GM12875 (cell line): ENCODE data around the gene AP1G1.
"Not testable (repeated sequence)": the region's sequence is repeated elsewhere in the genome, so short reads cannot be mapped to it uniquely, and the experiment has no call there.

Source experiments
- H3K4me3 ChIP-seq: one replicate; pipeline ENCODE4 v1.5.1; 2011; ENCODE audit warnings: low read depth, low read length, control low read depth
- CTCF ChIP-seq: IDR thresholded peaks from 2 replicates; pipeline ENCODE4 v1.5.1; 2011; ENCODE audit warnings: low read depth, mild to moderate bottlenecking, control low read depth, inconsistent platforms, low read length, moderate library complexity, borderline replicate concordance; ENCODE audit not compliant: insufficient read depth

The AP1G1 gene

GRCh38 chr16:71703333-71703732 lies 105.3 kb downstream of the AP1G1 start:
- no peak for TF ChIP-seq CTCF
- H3K4me3 ChIP-seq, result no peak overlapping the region

- TF ChIP-seq CTCF, result no peak
Observed at GRCh38 chr16:71700831-71701230, 107.8 kb downstream of the AP1G1 start.

GRCh38 chr16:71698491-71698890 lies 110.1 kb downstream of the AP1G1 start:
- H3K4me3 ChIP-seq, result no peak overlapping the region
- no peak for TF ChIP-seq CTCF

More at GRCh38 chr16:71700831-71701230, 107.8 kb downstream of the AP1G1 start:
- no peak overlapping the region for H3K4me3 ChIP-seq

GRCh38 chr16:71693164-71693563 lies 115.5 kb downstream of the AP1G1 start:
- no peak overlapping the region for H3K4me3 ChIP-seq
- TF ChIP-seq CTCF, result no peak

- no peak for TF ChIP-seq CTCF
- H3K4me3 ChIP-seq, result no peak overlapping the region
Observed at GRCh38 chr16:71689901-71690300, 118.7 kb downstream of the AP1G1 start.

- TF ChIP-seq CTCF, result no peak
- H3K4me3 ChIP-seq, result no peak overlapping the region
Observed at GRCh38 chr16:71687861-71688260, 120.8 kb downstream of the AP1G1 start.

- not testable (repeated sequence) for H3K4me3 ChIP-seq
Observed at GRCh38 chr16:71684280-71684679, 124.4 kb downstream of the AP1G1 start.

- TF ChIP-seq CTCF, result no peak
- H3K4me3 ChIP-seq, result no peak overlapping the region
Observed at GRCh38 chr16:71681360-71681759, 127.3 kb downstream of the AP1G1 start.
